ENCODE results near the gene GAGE10. TPM values are rescaled to one million over a fixed set of nuclear protein-coding genes. Genes with fewer than 3 reads are reported as not detected.
"Not testable (repeated sequence)": the region's sequence is repeated elsewhere in the genome, so short reads cannot be mapped to it uniquely, and the experiment has no call there.

GAGE10 gene
- total RNA-seq, 1 donor from 2014 or later: not detected

DNA sequence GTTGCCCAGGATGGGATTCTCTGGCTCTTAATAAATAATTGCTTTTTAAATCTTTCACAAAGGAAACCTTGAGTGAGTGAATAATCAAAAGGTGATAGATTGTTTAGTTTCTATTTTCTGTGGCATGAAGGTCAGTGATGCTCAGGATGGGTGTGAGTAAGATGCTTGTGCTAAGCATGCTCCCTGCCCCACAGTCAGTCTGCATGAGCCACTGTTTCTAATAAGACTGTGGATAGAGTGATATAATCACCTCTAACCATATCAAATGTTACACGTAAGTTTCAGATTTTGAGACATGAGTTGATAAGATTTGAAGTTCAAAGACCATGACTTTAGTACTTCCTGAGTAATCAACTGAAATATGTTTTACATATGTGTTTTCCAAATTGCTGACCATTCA is 2.7 kb upstream of the GAGE10 start:
- Histone ChIP-seq H3K4me1 (no peaks in the 10 kb centered on the region), H3F3A (ENCODE audit: low read depth) (no peaks in the 10 kb centered on the region), H3K79me2 (ENCODE audit: low read depth) (no peaks in the 10 kb centered on the region), H3K9ac (no peak overlapping the region), H2AFZ (replicated peaks) (no peak overlapping the region), H3K27me3 (no peaks in the 10 kb centered on the region), H3K4me3 (no peak overlapping the region), H4K20me1 (ENCODE audit: low read depth) (no peaks in the 10 kb centered on the region), H3K36me3 (no peaks in the 10 kb centered on the region), H3K4me2 (no peak overlapping the region), H3K27ac (no peak overlapping the region), H3K9me3 (ENCODE audit: low read depth) (no peaks in the 10 kb centered on the region)
- Mint-ChIP-seq H3K36me3 (no peaks in the 10 kb centered on the region), H3K9me3 (peaks cover 12% of the 10 kb centered on the region), H3K27me3 (ENCODE audit: insufficient read depth, low read depth) (peaks cover 5% of the 10 kb centered on the region), H3K4me3 (no peak overlapping the region), H3K4me1 (no peaks in the 10 kb centered on the region), H3K27ac (no peak overlapping the region)
- TF ChIP-seq EZH2phosphoT487 (IDR thresholded peaks at IDR 0.05): no peak
- no peak for TF ChIP-seq EZH2 (IDR thresholded peaks at IDR 0.05)
- TF ChIP-seq, protein P1, sequence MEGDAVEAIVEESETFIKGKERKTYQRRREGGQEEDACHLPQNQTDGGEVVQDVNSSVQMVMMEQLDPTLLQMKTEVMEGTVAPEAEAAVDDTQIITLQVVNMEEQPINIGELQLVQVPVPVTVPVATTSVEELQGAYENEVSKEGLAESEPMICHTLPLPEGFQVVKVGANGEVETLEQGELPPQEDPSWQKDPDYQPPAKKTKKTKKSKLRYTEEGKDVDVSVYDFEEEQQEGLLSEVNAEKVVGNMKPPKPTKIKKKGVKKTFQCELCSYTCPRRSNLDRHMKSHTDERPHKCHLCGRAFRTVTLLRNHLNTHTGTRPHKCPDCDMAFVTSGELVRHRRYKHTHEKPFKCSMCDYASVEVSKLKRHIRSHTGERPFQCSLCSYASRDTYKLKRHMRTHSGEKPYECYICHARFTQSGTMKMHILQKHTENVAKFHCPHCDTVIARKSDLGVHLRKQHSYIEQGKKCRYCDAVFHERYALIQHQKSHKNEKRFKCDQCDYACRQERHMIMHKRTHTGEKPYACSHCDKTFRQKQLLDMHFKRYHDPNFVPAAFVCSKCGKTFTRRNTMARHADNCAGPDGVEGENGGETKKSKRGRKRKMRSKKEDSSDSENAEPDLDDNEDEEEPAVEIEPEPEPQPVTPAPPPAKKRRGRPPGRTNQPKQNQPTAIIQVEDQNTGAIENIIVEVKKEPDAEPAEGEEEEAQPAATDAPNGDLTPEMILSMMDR (IDR thresholded peaks at IDR 0.05): no peak
- no peak for DNase-seq (ENCODE audit: low spot score)

DNA sequence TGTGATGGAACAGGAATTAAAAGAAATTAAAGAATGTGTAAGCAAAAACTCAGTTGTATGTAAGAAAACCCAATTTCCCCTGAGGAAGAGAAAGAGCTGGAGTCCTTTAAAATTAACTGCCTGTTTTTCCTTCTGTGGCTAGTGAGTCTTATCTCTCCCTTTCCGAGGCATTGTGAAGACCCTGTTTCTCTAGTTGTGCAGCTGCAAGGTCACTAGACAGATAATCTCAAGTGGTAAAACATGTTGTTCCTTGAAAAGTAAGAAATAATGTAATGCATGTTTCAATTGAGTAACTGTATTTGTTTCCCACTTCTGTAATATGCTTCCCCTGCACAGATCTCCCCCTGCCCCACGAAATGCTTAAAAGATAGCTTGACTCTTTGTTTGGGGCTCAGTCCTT is 4.3 kb downstream of the GAGE10 start:
- not testable (repeated sequence) for H3K4me3 Mint-ChIP-seq; H3K27ac Mint-ChIP-seq; H3K9me3 Mint-ChIP-seq; H3K79me2 ChIP-seq (ENCODE audit: low read depth); H3K27me3 ChIP-seq; H3K36me3 ChIP-seq; H3K4me3 ChIP-seq; H3K4me2 ChIP-seq; H3K9ac ChIP-seq; H3K36me3 Mint-ChIP-seq; H2AFZ ChIP-seq (replicated peaks); H3K27me3 Mint-ChIP-seq (ENCODE audit: insufficient read depth, low read depth); H3F3A ChIP-seq (ENCODE audit: low read depth); H3K9me3 ChIP-seq (ENCODE audit: low read depth); DNase-seq (ENCODE audit: low spot score); H3K4me1 ChIP-seq; H4K20me1 ChIP-seq (ENCODE audit: low read depth); H3K27ac ChIP-seq
- H3K4me1 Mint-ChIP-seq: peaks cover 22% of the 10 kb centered on the region

DNA sequence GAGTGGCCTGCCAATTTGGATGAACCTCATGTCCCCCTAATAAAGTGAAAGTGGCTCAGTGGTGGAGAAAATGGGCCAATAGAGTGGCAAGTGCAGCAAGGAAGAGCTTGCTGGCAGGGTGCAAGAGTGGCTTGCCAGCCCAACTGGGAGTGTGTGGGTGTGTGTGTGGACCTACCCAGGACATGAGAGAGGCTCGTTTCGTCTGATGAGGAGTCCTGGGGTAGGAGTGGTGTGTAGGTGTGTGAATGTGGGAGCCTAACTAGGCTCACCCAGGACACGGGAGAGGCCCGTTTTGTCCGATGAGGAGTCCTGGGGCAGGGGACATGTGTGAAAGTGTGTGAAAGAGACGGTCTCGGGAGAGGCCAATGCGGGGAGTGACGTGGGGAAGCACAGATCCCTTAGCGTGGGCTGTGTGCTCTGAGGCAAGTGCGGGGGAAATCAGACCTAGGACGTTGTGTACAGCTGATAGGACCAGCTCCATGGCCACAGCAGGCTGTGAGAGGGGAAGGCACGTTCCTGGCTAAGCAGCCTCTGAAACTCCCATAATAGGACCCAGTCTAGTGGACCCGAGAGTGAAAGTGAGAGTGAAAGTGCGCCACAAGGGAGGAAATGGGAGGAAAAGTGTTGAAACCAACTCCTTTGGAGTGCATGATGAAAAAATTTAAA is 5.3 kb downstream of the GAGE10 start:
- no peak overlapping the region for H2AFZ ChIP-seq (replicated peaks)
- no peaks in the 10 kb centered on the region for H3K36me3 ChIP-seq
- H3K27ac Mint-ChIP-seq: peak overlapping the region; percentile 70
- H3K27ac ChIP-seq: no peak overlapping the region
- H4K20me1 ChIP-seq (ENCODE audit: low read depth): no peaks in the 10 kb centered on the region
- no peaks in the 10 kb centered on the region for H3K27me3 Mint-ChIP-seq (ENCODE audit: insufficient read depth, low read depth)
- no peak overlapping the region for H3K4me3 Mint-ChIP-seq
- no peak overlapping the region for H3K4me3 ChIP-seq
- no peaks in the 10 kb centered on the region for H3K9me3 ChIP-seq (ENCODE audit: low read depth)
- H3K9me3 Mint-ChIP-seq: no peaks in the 10 kb centered on the region
- H3K9ac ChIP-seq: no peak overlapping the region
- peaks cover 22% of the 10 kb centered on the region for H3K4me1 Mint-ChIP-seq
- H3K4me1 ChIP-seq: peaks cover 6% of the 10 kb centered on the region
- DNase-seq (ENCODE audit: low spot score): no peak
- TF ChIP-seq EZH2 (IDR thresholded peaks at IDR 0.05) (no peak), EZH2phosphoT487 (IDR thresholded peaks at IDR 0.05) (no peak)
- TF ChIP-seq, protein P1 (IDR thresholded peaks at IDR 0.05): no peak
- H3K4me2 ChIP-seq: no peak overlapping the region
- H3K36me3 Mint-ChIP-seq: no peaks in the 10 kb centered on the region
- no peaks in the 10 kb centered on the region for H3F3A ChIP-seq (ENCODE audit: low read depth)
- H3K79me2 ChIP-seq (ENCODE audit: low read depth): no peaks in the 10 kb centered on the region
- no peaks in the 10 kb centered on the region for H3K27me3 ChIP-seq

DNA sequence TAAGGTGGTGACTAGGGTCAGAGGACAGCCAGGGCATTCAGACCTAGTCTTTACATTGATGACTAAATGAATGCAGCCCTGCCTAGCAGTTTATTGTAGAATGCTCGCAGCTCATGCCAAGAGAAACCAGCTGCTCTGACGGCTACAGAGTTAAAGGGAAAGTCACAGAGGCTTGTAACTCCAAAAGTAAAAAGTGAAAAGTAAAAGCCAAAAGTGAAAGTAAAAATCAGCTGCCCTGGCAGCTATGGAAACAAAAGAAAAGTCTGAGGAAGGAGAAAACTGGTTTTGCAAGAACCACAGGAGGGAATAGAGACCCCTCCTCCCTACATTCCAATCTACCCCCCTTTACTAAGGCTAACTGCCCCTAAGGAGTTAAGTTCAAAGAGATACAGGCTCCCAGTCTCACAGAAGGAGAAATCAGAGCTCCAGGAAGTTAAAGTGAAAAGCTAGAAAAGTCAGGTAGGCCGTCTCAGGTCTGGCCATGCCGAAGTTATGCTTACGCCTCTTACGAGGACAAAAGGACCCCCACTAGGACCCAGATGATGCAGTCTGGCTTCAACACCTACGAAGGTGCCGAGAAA is 6.0 kb downstream of the GAGE10 start:
- Mint-ChIP-seq H3K27me3 (ENCODE audit: insufficient read depth, low read depth) (no peaks in the 10 kb centered on the region), H3K9me3 (no peaks in the 10 kb centered on the region), H3K4me3 (peak overlapping the region; percentile 50), H3K27ac (peak overlapping the region; percentile 87), H3K4me1 (peaks cover 22% of the 10 kb centered on the region), H3K36me3 (no peaks in the 10 kb centered on the region)
- Histone ChIP-seq H3K4me3 (peak overlapping the region; percentile 6), H3K79me2 (ENCODE audit: low read depth) (no peaks in the 10 kb centered on the region), H3K9ac (no peak overlapping the region), H3F3A (ENCODE audit: low read depth) (no peaks in the 10 kb centered on the region), H3K36me3 (no peaks in the 10 kb centered on the region), H3K27me3 (no peaks in the 10 kb centered on the region), H2AFZ (replicated peaks) (no peak overlapping the region), H3K4me2 (peak overlapping the region; percentile 66), H3K27ac (no peak overlapping the region), H4K20me1 (ENCODE audit: low read depth) (no peaks in the 10 kb centered on the region), H3K4me1 (peaks cover 6% of the 10 kb centered on the region), H3K9me3 (ENCODE audit: low read depth) (no peaks in the 10 kb centered on the region)
- no peak for TF ChIP-seq EZH2 (IDR thresholded peaks at IDR 0.05)
- TF ChIP-seq EZH2phosphoT487 (IDR thresholded peaks at IDR 0.05): no peak
- TF ChIP-seq, protein P1 (IDR thresholded peaks at IDR 0.05): no peak
- peak; percentile 7 for DNase-seq (ENCODE audit: low spot score)
